H1 (cell line): Measurements from ENCODE around the gene CNKSR2.

Experiments
- EZH2 ChIP-seq: fragments of 200-600 bp; sonication (generic); IDR thresholded peaks from 2 replicates; pipeline ENCODE4 v1.7.1; 2012; ENCODE audit warnings: low read depth, mild to moderate bottlenecking, moderate library complexity, low read length, inconsistent platforms; ENCODE audit not compliant: severe bottlenecking
- HDAC2 ChIP-seq, 2 experiments: fragments of 300-600 bp in 1 of 2; sonication (generic) in 1 of 2; IDR thresholded peaks; 2 replicates each; pipeline ENCODE4 v1.6.1; 2011 to 2012; ENCODE audit warnings: low read depth in 2 of 2, low read length in 2 of 2, mild to moderate bottlenecking in 2 of 2, moderate library complexity in 2 of 2, borderline replicate concordance in 1 of 2, inconsistent platforms in 1 of 2
- POLR2AphosphoS5 ChIP-seq: IDR thresholded peaks from 2 replicates; pipeline ENCODE4 v1.6.1; 2011; ENCODE audit warnings: low read depth, low read length
- TF ChIP-seq, protein P1 (sequence below), 3 experiments: IDR thresholded peaks; 1 replicate in 2 of 3; 2 replicates in 1 of 3; pipeline versions ENCODE4 v1.5.1 to v1.6.1; 2011; ENCODE audit warnings: low read length in 3 of 3, mild to moderate bottlenecking in 3 of 3, inconsistent platforms in 2 of 3, low read depth in 1 of 3, moderate library complexity in 1 of 3; ENCODE audit not compliant: insufficient read depth in 1 of 3; ENCODE audit errors: control extremely low read depth in 1 of 3

DNA sequence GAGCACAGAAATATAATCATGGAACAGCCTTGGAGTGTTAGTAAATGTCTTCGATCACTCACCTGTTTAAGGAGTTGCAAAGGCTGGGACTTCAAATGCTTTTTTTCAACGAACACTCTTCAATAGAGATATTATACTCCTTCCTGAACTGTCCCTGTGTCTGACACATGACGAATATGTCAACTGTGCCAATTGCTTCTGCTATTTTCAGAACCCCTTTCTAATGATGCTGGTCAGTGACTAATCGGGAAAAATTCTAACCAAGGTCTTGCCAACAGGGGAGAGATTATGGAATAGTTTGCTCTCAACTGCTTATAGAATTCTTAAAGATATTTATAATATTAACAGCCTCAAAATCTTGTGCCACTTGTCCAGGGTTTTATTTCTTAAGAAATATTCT lies 292.5 kb downstream of the CNKSR2 start:
- no peak for TF ChIP-seq HDAC2 (IDR thresholded peaks at IDR 0.05; ENCODE audit: borderline replicate concordance in 1 of 2, low read depth in 2 of 2, low read length in 2 of 2)
- no peak for TF ChIP-seq POLR2AphosphoS5
- TF ChIP-seq, protein P1, sequence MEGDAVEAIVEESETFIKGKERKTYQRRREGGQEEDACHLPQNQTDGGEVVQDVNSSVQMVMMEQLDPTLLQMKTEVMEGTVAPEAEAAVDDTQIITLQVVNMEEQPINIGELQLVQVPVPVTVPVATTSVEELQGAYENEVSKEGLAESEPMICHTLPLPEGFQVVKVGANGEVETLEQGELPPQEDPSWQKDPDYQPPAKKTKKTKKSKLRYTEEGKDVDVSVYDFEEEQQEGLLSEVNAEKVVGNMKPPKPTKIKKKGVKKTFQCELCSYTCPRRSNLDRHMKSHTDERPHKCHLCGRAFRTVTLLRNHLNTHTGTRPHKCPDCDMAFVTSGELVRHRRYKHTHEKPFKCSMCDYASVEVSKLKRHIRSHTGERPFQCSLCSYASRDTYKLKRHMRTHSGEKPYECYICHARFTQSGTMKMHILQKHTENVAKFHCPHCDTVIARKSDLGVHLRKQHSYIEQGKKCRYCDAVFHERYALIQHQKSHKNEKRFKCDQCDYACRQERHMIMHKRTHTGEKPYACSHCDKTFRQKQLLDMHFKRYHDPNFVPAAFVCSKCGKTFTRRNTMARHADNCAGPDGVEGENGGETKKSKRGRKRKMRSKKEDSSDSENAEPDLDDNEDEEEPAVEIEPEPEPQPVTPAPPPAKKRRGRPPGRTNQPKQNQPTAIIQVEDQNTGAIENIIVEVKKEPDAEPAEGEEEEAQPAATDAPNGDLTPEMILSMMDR (IDR thresholded peaks at IDR 0.05; ENCODE audit: control extremely low read depth in 1 of 3, insufficient read depth in 1 of 3, low read depth in 1 of 3, low read length in 3 of 3) = no peak
- no peak for TF ChIP-seq EZH2
